Activated CD8-positive, alpha-beta T cell treated with anti-CD3 and anti-CD28 coated beads, Interleukin-2, amount 10 ng/mL, durations not matched to agents 7 days and 5 days (primary cell): ENCODE measurements around the gene SH3PXD2A. TPM values are rescaled to one million over a fixed set of nuclear protein-coding genes. Genes with fewer than 3 reads are reported as not detected.

Experiments
- ATAC-seq: fragments of 150-1000 bp; cut with Tn5 transposase; one replicate; pipeline ENCODE4 v1.10.0; 2021; ENCODE audit warnings: moderate library complexity
- CTCF ChIA-PET: fragments of 350-600 bp; sonication (Branson Sonifier 250); formaldehyde crosslinking; loops from one replicate; lab custom pipeline; 2021; ENCODE audit warnings: antibody characterized with exemption; lab: Charles Lee
- POLR2A ChIA-PET: fragments of 350-600 bp; sonication (Branson Sonifier 250); formaldehyde crosslinking; loops from one replicate; lab custom pipeline; 2021; ENCODE audit warnings: antibody characterized with exemption; lab: Charles Lee
- DNase-seq: peaks from one replicate; pipeline ENCODE4 v3.0.0-alpha.2; 2020
- H3K27ac Mint-ChIP-seq: one replicate; pipeline ENCODE4 v1.8.0; 2021; ENCODE audit warnings: mild to moderate bottlenecking, mixed read lengths
- H3K27me3 Mint-ChIP-seq: one replicate; pipeline ENCODE4 v1.8.0; 2021; ENCODE audit warnings: low read depth, mixed read lengths
- H3K36me3 Mint-ChIP-seq: one replicate; pipeline ENCODE4 v1.8.0; 2021; ENCODE audit warnings: low read depth, mixed read lengths
- H3K4me1 Mint-ChIP-seq: one replicate; pipeline ENCODE4 v1.8.0; 2021; ENCODE audit warnings: low read depth, mixed read lengths
- H3K4me3 Mint-ChIP-seq: one replicate; pipeline ENCODE4 v1.8.0; 2021; ENCODE audit warnings: mild to moderate bottlenecking, mixed read lengths
- H3K9me3 Mint-ChIP-seq: one replicate; pipeline ENCODE4 v1.8.0; 2022; ENCODE audit warnings: mixed read lengths; ENCODE audit not compliant: insufficient read depth
- total RNA-seq, 2 experiments: library from RNA; stranded (reverse); gene quantifications; one replicate each; pipeline ENCODE4 v1.2.3, GENCODE V29; 2021

Gene SH3PXD2A
- total RNA-seq, 2 experiments from 2014 or later = 8.5 to 9.4 TPM

GRCh38 chr10:103564776-103565520 lies 290.4 kb downstream of the SH3PXD2A start:
- peak; percentile 47 for ATAC-seq
- Mint-ChIP-seq H3K4me1 (no peaks in the 10 kb centered on the region), H3K27me3 (peaks cover 6% of the 10 kb centered on the region), H3K36me3 (no peaks in the 10 kb centered on the region), H3K27ac (no peak overlapping the region), H3K9me3 (no peaks in the 10 kb centered on the region), H3K4me3 (no peak overlapping the region)
- peak; percentile 49 for DNase-seq
- ChIA-PET POLR2A (no interaction called here), CTCF (interaction anchor here (0.6 to 3.8 kb wide), 19 partner anchors 10 to 216 kb away, joined by 3 to 42 read pairs (median 3); no protein-coding TSS in a partner anchor)

DNA sequence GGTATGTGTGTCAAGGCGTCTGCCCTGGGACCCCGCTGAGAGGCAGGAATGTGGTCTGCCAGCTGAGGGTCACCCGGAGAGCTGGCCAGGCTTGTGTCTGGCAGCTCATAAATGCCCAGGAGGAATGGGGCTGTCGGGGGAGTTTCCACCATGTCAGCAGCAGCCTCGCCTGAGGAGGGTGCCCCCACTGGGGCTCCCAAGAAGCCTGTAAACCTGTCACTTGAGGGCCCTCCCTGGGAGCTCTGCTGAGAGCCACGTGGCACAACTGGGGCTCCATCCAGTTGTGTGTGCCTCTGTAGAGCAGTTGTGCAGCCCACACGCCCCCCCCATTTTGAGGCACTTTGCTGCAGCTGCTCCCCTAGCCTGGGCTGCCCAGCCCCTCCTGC lies 291.3 kb downstream of the SH3PXD2A start:
- Mint-ChIP-seq H3K4me1 (peaks cover 4% of the 10 kb centered on the region), H3K27ac (no peak overlapping the region), H3K36me3 (no peaks in the 10 kb centered on the region), H3K27me3 (peaks cover 9% of the 10 kb centered on the region), H3K9me3 (no peaks in the 10 kb centered on the region), H3K4me3 (no peak overlapping the region)
- CTCF ChIA-PET = interaction anchor here (0.6 to 3.8 kb wide), 15 partner anchors 9 to 215 kb away, joined by 3 to 42 read pairs (median 3); no protein-coding TSS in a partner anchor
- DNase-seq (no peak), ATAC-seq (no peak)
- POLR2A ChIA-PET = no interaction called here

GRCh38 chr10:103563231-103564115 lies 291.9 kb downstream of the SH3PXD2A start:
- CTCF ChIA-PET = interaction anchor here (0.9 to 3.8 kb wide), 10 partner anchors 11 to 215 kb away, joined by 3 to 42 read pairs (median 6); no protein-coding TSS in a partner anchor

GRCh38 chr10:103562383-103562782 lies 293.0 kb downstream of the SH3PXD2A start:
- peaks cover 12% of the 10 kb centered on the region for H3K4me1 Mint-ChIP-seq
- no peaks in the 10 kb centered on the region for H3K36me3 Mint-ChIP-seq
- DNase-seq (no peak), ATAC-seq (no peak)
- ChIA-PET CTCF (interaction anchor here (1.6 kb wide), 1 partner anchor 53 kb away, joined by 4 read pairs; no protein-coding TSS in a partner anchor), POLR2A (no interaction called here)
- peaks cover 16% of the 10 kb centered on the region for H3K27me3 Mint-ChIP-seq
- no peaks in the 10 kb centered on the region for H3K9me3 Mint-ChIP-seq
- no peak overlapping the region for H3K4me3 Mint-ChIP-seq
- H3K27ac Mint-ChIP-seq = no peak overlapping the region

More at GRCh38 chr10:103563231-103564115, 291.9 kb downstream of the SH3PXD2A start:
- Mint-ChIP-seq H3K4me3 (no peak overlapping the region), H3K36me3 (no peaks in the 10 kb centered on the region), H3K4me1 (peaks cover 9% of the 10 kb centered on the region), H3K27ac (no peak overlapping the region), H3K9me3 (no peaks in the 10 kb centered on the region), H3K27me3 (peaks cover 12% of the 10 kb centered on the region)
- ATAC-seq = no peak
- DNase-seq = no peak
- POLR2A ChIA-PET = no interaction called here

- peaks cover 19% of the 10 kb centered on the region for H3K27me3 Mint-ChIP-seq
- no peaks in the 10 kb centered on the region for H3K9me3 Mint-ChIP-seq
- CTCF ChIA-PET = interaction anchor here (1.0 to 1.8 kb wide), 2 partner anchors 27 to 125 kb away, joined by 3 to 4 read pairs; no protein-coding TSS in a partner anchor
- no peak for DNase-seq
- H3K4me1 Mint-ChIP-seq = peaks cover 12% of the 10 kb centered on the region
- POLR2A ChIA-PET = interaction anchor here (1.2 kb wide), 1 partner anchor 8 kb away, joined by 3 read pairs; no protein-coding TSS in a partner anchor
- H3K36me3 Mint-ChIP-seq = no peaks in the 10 kb centered on the region
- no peak overlapping the region for H3K4me3 Mint-ChIP-seq
- H3K27ac Mint-ChIP-seq = no peak overlapping the region
- ATAC-seq = no peak
Measured at GRCh38 chr10:103560886-103561285, 294.5 kb downstream of the SH3PXD2A start.

DNA sequence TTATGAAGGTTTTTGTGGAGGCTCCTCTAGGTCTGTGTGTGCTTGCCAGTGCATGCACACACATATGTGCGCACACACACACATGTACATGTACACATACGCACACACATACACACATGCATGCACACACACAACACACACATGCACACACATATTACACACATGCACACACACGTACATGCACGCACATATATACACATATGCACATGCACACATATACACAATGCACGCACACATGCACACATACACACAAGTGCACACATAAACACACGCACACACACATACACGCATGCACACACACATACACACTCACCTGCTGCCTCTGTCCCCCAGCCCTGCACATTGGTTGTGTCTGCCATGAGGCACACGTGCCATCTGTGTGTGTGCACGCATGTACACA lies 295.6 kb downstream of the SH3PXD2A start:
- no peak overlapping the region for H3K27ac Mint-ChIP-seq

DNA sequence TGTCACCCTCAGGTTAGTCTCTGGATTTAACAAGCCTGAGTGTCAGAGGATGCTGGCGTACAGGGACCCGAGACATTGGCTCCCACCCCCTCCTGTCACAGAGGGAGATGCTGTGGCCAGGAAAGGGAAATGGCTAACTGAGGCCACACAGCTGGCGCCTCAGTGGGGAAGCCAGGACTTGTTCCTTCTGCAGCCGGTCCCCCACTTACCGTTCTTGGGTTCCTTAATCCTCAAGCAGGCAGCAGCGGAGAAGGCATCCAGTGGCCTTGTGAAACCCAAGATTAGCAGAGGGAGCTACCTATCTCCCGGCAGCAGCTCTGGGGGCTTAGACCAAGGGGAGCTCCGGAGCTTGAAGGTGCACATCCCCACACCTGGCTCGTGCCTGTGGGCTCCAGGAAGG lies 296.5 kb downstream of the SH3PXD2A start:
- no peak for DNase-seq
- Mint-ChIP-seq H3K36me3 (no peaks in the 10 kb centered on the region), H3K4me1 (peaks cover 21% of the 10 kb centered on the region), H3K27me3 (peaks cover 35% of the 10 kb centered on the region), H3K9me3 (no peaks in the 10 kb centered on the region), H3K27ac (no peak overlapping the region), H3K4me3 (no peak overlapping the region)
- ChIA-PET POLR2A (no interaction called here), CTCF (interaction anchor here (0.9 kb wide), 2 partner anchors 16 to 128 kb away, joined by 3 to 4 read pairs; no protein-coding TSS in a partner anchor)
- ATAC-seq = no peak

More for the DNA sequence above, 295.6 kb downstream of the SH3PXD2A start:
- Mint-ChIP-seq H3K4me3 (no peak overlapping the region), H3K4me1 (peaks cover 13% of the 10 kb centered on the region), H3K36me3 (no peaks in the 10 kb centered on the region), H3K9me3 (no peaks in the 10 kb centered on the region), H3K27me3 (peaks cover 26% of the 10 kb centered on the region)
- ATAC-seq (no peak), DNase-seq (no peak)
- POLR2A ChIA-PET = no interaction called here
- CTCF ChIA-PET = no interaction called here

DNA sequence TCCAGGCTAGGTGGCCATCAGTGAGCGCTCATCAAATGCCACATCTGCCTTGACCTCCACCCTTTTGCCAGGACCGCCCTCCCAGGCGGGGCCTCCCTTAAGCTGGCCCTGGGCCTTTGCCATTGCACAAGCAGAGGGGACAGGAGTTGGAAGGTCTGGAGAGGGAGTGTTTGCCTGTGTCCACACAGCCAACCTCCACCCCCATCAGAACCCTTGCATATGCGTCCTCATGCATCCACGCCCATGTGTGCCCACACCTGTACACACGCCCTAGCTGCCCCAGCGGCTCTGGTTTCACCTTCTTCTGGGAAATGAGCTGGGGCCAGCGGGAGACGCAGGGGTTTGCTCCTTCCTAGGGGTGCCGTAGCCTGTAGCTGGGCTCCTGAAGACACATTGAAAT lies 297.9 kb downstream of the SH3PXD2A start:
- no peak overlapping the region for H3K27ac Mint-ChIP-seq
- no peak for DNase-seq
- no peak overlapping the region for H3K4me3 Mint-ChIP-seq
- H3K36me3 Mint-ChIP-seq = no peaks in the 10 kb centered on the region
- CTCF ChIA-PET = no interaction called here
- no peaks in the 10 kb centered on the region for H3K9me3 Mint-ChIP-seq
- ATAC-seq = no peak
- POLR2A ChIA-PET = no interaction called here
- H3K4me1 Mint-ChIP-seq = peaks cover 24% of the 10 kb centered on the region
- peaks cover 41% of the 10 kb centered on the region for H3K27me3 Mint-ChIP-seq

- DNase-seq = no peak
Measured at GRCh38 chr10:103556383-103557007, 298.9 kb downstream of the SH3PXD2A start.

GRCh38 chr10:103555712-103556111 lies 299.7 kb downstream of the SH3PXD2A start:
- peaks cover 41% of the 10 kb centered on the region for H3K27me3 Mint-ChIP-seq
- H3K4me1 Mint-ChIP-seq = peaks cover 24% of the 10 kb centered on the region
- H3K36me3 Mint-ChIP-seq = no peaks in the 10 kb centered on the region
- ChIA-PET POLR2A (no interaction called here), CTCF (no interaction called here)
- no peaks in the 10 kb centered on the region for H3K9me3 Mint-ChIP-seq
- no peak overlapping the region for H3K27ac Mint-ChIP-seq
- no peak for DNase-seq
- H3K4me3 Mint-ChIP-seq = no peak overlapping the region
- ATAC-seq = no peak

More at GRCh38 chr10:103556383-103557007, 298.9 kb downstream of the SH3PXD2A start:
- no peaks in the 10 kb centered on the region for H3K36me3 Mint-ChIP-seq
- ChIA-PET CTCF (no interaction called here), POLR2A (no interaction called here)
- H3K27ac Mint-ChIP-seq = no peak overlapping the region
- H3K4me3 Mint-ChIP-seq = no peak overlapping the region
- no peaks in the 10 kb centered on the region for H3K9me3 Mint-ChIP-seq
- H3K4me1 Mint-ChIP-seq = peaks cover 24% of the 10 kb centered on the region
- ATAC-seq = no peak
- H3K27me3 Mint-ChIP-seq = peaks cover 41% of the 10 kb centered on the region

DNA sequence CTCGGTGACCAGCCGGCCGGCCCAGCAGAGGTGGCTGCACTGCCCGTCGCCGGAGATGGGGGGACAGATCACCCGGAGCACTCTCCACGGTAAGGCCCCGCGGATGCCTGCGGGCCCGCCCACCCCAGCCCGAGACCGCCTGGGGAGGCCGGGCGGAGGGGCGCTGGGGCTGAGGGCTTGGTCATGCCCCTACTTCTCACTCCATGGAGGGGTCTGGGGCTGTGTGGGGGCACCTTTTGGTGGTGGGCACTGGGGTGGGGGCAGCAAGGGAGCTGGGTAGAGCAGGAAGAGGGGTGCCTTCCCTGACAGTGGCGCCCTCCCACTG lies 300.1 kb downstream of the SH3PXD2A start:
- ChIA-PET POLR2A (no interaction called here), CTCF (interaction anchor here (1.0 kb wide), 1 partner anchor 9 kb away, joined by 3 read pairs; no protein-coding TSS in a partner anchor)
- H3K4me3 Mint-ChIP-seq = no peak overlapping the region
- peaks cover 38% of the 10 kb centered on the region for H3K27me3 Mint-ChIP-seq
- no peaks in the 10 kb centered on the region for H3K36me3 Mint-ChIP-seq
- H3K27ac Mint-ChIP-seq = no peak overlapping the region
- ATAC-seq = no peak
- H3K4me1 Mint-ChIP-seq = peaks cover 24% of the 10 kb centered on the region
- no peak for DNase-seq
- no peaks in the 10 kb centered on the region for H3K9me3 Mint-ChIP-seq
